ENCODE results near the gene CSF3R.

DNA sequence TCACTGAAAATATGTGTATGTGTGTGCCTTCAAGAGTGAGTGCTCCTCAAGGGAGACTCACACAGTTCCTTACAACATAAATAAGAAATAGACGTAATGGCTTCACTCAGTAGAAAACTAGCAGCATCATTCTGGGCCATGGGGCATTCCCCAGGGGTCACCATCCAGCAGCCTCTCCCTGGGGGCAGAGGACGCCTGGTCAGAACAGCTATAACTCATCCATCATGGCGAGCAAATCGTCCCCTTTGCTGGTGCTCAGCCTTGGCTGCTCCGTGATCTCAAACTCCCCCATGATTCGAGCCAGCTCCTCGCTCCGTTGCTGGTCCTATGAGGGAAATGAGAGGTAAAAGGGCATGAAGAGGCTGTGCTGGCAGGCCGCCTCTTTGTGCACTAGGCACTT lies 64.8 kb downstream of the CSF3R start:
- TF ChIP-seq, protein P1, sequence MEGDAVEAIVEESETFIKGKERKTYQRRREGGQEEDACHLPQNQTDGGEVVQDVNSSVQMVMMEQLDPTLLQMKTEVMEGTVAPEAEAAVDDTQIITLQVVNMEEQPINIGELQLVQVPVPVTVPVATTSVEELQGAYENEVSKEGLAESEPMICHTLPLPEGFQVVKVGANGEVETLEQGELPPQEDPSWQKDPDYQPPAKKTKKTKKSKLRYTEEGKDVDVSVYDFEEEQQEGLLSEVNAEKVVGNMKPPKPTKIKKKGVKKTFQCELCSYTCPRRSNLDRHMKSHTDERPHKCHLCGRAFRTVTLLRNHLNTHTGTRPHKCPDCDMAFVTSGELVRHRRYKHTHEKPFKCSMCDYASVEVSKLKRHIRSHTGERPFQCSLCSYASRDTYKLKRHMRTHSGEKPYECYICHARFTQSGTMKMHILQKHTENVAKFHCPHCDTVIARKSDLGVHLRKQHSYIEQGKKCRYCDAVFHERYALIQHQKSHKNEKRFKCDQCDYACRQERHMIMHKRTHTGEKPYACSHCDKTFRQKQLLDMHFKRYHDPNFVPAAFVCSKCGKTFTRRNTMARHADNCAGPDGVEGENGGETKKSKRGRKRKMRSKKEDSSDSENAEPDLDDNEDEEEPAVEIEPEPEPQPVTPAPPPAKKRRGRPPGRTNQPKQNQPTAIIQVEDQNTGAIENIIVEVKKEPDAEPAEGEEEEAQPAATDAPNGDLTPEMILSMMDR (IDR thresholded peaks at IDR 0.05) = no peak
- no peak for TF ChIP-seq POLR2A (IDR thresholded peaks at IDR 0.05)
